Skin epidermis (tissue), 12 donors: Measurements from ENCODE around the gene USF3.
"Not testable (repeated sequence)": the region's sequence is repeated elsewhere in the genome, so short reads cannot be mapped to it uniquely, and the experiment has no call there.

ENCODE experiments used
- H3K27ac ChIP-seq, 21 experiments: fragments of 200-600 bp; sonication (generic) in 11 of 21; one replicate each; pipeline ENCODE4 v1.5.0; 2020; ENCODE audit warnings: mild to moderate bottlenecking in 3 of 21, inconsistent platforms in 2 of 21, moderate library complexity in 2 of 21
- H3K4me3 ChIP-seq, 7 experiments: fragments of 200-600 bp; sonication (generic) in 2 of 7; one replicate each; pipeline ENCODE4 v1.5.0; 2020; ENCODE audit warnings: inconsistent platforms in 2 of 7, mild to moderate bottlenecking in 2 of 7, moderate library complexity in 1 of 7

The USF3 gene

DNA sequence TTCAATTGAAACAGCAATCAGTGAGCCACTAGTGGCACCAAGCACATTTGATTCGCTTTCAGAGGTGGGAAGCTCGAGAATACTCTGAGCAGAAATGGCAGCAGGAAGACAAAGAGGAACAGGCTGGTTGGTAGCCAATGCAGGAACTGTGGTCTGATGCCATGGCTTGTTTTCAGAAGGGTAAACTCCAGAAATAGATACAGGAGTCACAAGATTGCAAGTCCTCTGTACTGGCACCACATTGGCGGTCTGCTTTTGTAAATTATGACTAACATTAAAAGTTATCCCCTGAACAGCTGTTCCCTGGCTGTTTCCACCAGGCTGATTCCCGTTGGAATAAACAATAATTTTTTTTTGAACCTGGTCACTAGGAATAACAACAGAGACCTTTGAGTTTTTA lies 35.5 kb downstream of the USF3 start:
- H3K4me3 ChIP-seq = no peak overlapping the region
- no peak overlapping the region for H3K27ac ChIP-seq

DNA sequence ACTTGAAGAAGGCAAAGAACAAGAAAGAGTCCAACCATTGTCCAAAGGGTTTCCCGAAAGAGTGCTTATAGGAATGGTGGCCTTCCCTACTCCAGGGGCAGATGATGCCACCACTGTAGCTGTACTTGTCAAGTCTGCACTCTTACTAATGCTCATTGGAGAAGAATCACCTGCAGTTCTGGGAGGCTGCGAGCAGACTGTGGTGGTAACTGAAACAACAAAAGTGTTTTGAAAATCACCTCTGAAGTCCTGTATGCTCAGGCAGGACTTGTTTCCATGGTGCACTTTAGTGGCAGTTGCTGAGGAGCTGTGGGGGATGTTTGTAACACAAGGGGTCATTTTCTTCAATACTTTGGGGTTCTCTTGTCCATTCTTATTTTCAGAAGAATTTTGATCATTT lies 36.0 kb downstream of the USF3 start:
- H3K27ac ChIP-seq = no peak overlapping the region

DNA sequence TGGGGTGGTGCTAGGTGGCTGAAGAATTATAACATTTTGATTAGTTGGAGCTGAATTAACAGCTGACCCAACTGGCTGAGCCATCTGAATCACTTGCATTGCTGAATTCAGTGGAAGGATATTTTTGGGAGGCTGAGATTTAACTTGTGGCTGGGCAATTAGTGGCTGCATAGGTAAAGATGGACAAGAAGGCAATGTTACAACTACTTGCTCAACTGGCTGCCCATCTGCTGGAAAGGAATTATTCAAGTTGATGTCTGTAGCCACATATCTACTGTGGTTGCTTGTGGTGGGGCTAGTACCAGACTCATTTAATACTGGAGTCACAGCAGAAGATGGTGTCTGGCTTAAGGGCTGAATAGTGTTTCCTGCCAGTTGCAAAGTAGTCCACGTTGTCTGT lies 36.4 kb downstream of the USF3 start:
- Histone ChIP-seq H3K4me3 (no peak overlapping the region), H3K27ac (no peak overlapping the region)

More for the DNA sequence above, 36.0 kb downstream of the USF3 start:
- no peak overlapping the region for H3K4me3 ChIP-seq

DNA sequence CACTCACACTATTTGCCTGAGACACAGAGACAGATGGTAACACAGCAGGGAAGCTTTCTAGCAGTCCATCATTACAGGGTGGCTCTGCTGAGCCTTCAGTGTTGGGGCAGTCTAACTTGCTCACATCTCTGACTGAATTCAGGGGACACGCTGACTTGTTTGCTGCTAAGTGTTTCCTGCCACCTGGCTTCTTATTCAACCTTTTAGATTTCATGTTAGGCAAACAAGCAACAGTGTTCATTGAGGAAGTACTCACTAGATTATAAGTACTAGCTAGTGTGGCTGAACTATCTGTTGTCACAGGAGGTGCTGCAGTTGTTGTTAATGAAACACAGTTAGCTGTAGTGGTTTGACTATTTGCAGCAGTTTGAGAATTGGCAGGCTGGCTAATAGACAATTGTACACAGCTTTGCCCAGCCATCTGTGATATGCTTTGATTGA lies 37.3 kb downstream of the USF3 start:
- H3K27ac ChIP-seq = no peak overlapping the region
- H3K4me3 ChIP-seq = no peak overlapping the region

DNA sequence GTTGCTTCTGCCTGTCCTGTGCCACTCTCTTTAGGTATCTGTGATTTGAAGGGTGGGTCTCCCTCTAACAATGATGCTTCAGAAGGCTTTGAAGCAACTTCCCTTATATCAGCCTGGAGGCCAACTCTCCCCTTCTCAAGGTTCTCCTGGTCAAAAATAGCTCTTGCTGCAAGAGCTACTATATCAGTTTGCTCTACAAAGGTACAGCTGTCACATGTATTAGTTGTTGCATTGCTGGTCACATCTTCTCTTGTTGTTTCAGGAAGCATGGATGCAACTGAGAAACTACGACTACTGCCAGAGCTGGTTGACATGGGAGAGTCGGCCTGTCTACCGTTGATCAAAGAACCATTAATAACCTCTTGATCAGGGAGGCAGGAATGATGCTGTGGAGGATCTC lies 38.3 kb downstream of the USF3 start:
- no peak overlapping the region for H3K27ac ChIP-seq
- H3K4me3 ChIP-seq = no peak overlapping the region

DNA sequence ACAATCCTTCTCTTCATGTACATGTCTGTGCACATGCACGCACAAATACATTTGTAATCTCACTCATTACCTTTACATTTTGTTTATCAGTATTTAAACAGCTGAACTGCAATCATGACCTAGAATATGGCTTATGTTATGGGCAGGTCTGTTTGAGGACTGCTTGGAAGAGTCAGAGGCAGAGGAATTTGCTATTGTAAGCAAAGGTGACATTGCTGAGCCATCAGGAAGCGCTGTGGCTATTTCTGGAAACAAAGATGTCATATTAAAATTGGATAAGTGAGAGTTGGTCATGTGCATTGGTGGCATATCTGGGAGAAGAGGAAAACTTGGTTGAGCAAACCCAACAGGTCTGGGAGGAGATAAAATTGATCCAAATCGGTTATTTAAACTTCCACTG lies 41.6 kb downstream of the USF3 start:
- Histone ChIP-seq H3K27ac (no peak overlapping the region), H3K4me3 (no peak overlapping the region)

DNA sequence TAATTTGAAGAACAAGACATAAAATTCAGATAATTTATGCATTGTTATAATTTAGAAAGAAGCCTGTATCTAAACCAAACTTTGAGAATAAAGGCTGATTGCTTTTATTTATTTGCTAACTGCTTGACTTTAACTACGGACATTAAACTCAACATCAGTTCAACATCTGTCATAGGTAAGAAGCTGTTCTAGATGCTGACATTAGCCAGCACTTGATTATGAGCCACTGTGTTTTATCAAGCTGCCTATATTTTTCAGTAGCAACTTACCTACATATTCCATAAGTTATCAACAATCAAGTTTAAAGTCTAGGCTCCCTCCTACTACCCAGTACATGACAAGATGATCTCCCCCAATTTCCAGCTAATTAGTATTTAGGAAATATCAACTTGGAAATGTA lies 42.1 kb downstream of the USF3 start:
- H3K27ac ChIP-seq = no peak overlapping the region
- no peak overlapping the region for H3K4me3 ChIP-seq

DNA sequence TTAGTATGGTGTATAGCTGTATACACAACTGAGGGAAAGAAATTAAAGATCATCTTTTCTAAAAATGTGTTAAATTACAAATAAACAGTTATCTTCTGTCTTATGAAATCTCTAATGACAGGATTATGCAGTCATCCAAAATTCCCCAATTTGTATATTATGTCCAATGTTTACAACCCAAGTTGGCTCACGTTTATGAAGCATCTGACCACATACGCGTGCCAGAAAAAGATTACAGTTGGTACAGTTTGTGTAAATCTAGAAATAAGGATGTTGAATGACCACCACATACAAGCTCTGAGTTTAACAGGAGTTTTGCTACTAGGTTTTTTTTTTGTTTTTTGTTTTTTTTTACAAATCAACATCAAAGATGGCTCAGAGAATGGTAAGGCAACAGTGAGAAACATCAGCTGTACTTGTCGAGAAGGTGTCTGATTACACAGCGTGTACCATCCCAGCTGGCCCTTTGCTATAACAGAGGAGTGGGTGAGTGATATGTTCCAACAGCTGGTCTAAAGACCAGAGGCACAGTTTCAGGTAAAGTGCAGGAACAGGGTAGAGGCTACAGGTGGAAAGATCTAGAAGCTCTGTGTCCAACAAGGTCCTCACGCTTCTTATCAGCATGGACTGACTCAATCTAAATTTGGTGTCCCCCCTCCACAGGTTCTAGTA lies 47.1 kb downstream of the USF3 start:
- Histone ChIP-seq H3K27ac (no peak overlapping the region), H3K4me3 (no peak overlapping the region)

DNA sequence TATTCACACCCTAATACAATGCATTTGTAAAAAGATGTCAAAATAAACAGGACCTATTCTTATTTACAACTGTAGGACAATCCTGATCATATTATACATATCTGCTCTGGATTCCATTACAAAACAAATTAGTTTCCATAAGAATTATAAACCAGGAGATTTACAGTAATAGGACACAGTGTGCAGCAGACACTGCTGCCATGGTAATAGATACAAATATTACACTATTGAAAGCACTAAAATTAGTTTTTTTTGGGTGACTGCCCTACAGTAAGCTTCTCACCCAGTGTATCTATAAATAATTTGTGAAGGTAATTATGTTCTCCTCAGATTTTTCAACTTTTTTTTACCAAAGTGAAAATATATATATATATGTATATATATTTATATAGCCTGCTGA lies 47.9 kb downstream of the USF3 start:
- Histone ChIP-seq H3K27ac (no peak overlapping the region), H3K4me3 (no peak overlapping the region)

DNA sequence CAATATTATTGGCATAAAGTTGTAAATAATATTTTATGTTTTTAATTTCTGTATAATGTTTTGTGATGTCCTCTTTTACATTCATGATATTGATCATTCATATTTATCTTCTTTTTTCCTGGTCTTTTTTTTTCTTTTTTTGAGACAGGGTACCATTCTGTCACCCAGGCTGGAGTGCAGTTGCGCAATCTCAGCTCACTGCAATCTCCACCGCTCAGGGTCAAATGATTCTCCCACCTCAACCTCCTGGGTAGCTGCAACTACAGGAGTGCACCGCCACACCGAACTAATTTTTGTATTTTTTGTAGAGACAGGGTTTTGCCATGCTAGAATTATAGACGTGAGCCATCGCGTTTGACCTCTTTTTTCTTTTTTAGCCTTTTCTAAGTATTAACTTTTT lies 52.9 kb downstream of the USF3 start:
- Histone ChIP-seq H3K4me3 (no peak overlapping the region), H3K27ac (no peak overlapping the region)

DNA sequence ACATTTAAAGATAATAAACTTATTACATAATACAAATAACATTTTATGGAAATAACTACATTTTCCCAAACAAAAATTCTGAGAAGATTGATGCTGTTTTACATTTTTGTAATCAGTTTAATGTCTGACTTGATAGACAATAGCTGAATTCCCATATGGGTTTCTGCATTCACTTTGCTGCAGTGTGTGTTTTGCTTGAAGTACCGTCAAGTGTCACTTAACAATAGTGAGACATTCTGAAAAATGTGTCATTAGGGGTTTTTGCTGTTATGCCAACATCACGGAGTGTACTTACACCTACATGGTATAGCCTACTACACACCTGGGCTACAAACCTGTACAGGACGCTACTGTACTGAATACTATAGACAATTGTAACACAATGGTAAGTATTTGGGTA lies 57.5 kb downstream of the USF3 start:
- Histone ChIP-seq H3K4me3 (no peak overlapping the region), H3K27ac (no peak overlapping the region)

DNA sequence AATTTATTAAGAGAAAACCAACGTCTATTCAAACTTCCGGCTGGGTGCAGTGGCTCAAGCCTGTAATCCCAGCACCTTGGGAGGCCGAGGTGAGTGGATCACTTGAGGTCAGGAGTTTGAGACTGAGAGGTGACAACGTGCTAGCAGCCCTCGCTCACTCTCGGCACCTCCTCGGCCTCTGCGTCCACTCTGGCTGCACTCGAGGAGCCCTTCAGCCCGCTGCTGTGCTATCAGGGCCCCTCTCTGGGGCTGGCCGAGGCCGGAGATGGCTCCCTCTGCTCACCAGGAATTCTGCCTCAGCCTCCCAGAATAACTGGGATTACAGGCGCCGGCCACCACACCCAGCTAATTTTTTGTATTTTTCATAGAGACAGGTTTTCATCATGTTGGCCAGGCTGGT lies 58.7 kb downstream of the USF3 start:
- Histone ChIP-seq H3K27ac (no peak overlapping the region), H3K4me3 (no peak overlapping the region)

DNA sequence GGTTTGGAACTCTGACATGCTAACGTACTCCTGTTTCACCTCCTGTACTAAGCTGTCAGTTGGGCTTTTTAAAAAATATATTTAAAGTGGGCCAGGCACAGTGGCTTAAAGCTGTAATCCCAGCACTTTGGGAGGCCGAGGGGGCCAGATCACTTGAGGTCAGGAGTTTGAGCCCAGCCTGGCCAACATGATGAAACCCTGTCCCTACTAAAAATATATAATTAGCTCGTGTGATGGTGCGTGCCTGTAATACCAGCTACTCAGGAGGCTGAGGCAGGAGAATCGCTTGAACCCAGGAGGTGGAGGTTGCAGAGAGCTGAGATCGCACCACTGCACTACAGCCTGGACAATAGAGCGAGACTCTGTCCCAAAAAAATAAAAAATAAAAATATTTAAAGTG lies 60.4 kb downstream of the USF3 start:
- not testable (repeated sequence) for H3K4me3 ChIP-seq, H3K27ac ChIP-seq

DNA sequence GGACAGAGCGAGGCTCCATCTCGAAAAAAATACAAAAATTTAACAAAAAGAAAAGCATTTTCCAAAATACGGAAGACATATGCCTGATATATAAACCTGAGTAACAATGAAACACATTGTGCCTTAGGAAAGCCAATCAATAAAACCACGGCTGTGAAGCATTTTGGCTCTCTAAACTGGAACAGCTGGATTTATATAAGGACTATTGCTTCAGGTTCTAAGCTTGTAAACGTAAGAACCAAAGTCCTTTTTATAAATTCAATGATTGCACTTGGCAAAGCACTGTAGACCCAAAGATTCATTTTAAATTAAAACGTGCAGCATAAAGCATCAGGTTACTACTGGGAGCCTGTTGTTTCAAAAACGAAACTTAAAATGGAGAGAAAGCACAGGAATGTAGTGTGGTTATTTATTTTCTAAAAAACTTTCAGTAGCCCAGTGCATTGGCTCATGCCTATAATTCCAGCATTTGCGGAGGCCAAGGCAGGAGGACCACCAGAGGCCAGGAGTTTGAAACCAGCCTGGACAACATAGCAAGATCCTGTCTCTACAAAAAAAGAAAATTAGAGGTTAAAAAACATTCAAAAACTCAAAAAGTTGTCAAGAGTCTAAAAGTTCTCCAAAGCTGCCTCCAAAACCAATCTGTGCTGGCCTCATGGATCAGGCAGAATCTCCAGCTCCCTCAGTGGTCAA lies 61.5 kb downstream of the USF3 start:
- Histone ChIP-seq H3K27ac (no peak overlapping the region), H3K4me3 (no peak overlapping the region)

DNA sequence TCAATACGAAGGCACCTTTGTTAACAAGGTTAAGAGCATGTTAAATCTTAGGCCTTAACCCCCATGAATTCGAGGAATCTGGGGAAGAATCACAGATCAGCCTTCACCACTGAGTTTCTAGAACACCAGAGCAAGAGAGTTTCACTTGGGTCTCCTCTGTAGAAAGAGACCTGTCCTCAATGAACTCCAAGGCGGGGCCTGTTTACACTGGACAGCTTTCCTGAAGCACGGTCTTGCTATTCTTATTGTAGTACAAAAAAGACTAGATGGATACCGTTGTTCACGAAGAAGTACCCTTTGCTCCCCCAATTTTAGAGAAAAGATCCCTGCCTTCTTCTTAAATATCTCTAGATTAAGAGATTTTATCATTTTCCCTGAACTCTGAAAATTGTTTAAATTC lies 64.9 kb downstream of the USF3 start:
- no peak overlapping the region for H3K27ac ChIP-seq
- H3K4me3 ChIP-seq = no peak overlapping the region

DNA sequence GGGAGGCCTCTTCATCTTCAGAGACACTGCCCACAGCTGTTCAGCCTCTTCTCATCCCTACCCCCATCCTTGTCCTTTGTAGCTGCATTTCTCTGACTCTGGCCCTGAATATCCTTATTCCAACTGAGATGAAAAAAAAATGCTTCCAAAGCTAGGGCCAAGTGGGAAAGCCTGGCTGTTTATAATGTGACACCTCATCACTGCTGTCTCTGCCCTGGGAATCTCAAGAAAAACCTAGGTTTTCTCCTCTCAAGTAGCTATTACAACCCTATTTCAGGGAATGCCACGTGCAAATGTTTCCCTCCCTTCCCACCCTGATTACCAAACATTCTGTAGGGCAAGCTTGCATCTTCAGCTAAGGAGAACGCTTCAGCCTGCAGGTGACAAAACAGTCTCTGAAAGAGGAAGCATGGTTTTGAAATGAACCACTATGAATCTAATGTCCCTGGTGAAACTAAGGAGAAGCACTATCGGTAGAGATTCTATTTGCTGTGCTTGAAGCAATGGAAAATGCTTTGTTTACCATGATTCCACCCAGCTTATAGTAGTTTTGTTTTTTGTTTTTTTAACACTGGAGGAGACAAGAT lies 65.4 kb downstream of the USF3 start:
- Histone ChIP-seq H3K27ac (no peak overlapping the region), H3K4me3 (no peak overlapping the region)

DNA sequence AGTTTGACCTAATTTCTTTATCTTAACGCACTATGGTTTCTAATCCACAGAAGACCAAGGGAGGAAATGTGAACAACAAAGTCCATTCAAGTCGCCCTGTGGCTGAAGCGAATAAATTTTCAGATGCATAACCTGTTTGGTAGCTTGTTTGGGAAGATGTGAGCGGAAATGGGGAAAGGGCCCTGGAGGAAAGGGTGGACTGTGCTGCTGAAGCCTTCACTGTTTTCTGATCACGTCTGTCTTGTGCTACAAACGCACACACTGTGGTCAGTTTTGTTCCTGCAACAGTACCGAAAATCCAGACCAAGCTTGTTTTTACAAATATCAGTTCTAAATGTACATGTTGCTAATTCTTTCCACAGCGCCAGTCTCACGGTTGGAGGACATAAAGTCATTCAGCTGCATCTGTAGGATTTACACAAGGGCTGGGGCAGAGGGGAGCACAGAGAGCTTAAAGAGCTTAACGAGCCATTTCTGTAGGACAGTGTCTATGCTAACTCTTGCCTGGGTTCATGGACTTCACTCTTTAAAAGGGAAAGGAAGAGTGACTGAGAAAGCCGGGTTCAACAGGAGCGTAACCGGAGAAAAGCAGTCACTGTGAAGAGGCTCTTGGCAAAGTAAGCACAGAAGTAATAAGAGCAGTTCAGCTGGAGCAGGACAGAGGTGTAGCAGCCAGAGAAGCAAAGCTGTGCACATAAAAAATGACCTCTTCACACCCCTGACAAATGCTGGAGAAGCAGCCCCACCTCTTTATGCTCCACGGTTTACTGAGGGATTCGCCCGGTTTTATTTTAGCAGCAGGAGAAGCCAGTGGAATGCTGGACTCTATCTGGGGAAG lies 66.6 kb downstream of the USF3 start:
- Histone ChIP-seq H3K27ac (peak overlapping the region in 2 of 21 experiments; percentile 6 to 25), H3K4me3 (no peak overlapping the region)

DNA sequence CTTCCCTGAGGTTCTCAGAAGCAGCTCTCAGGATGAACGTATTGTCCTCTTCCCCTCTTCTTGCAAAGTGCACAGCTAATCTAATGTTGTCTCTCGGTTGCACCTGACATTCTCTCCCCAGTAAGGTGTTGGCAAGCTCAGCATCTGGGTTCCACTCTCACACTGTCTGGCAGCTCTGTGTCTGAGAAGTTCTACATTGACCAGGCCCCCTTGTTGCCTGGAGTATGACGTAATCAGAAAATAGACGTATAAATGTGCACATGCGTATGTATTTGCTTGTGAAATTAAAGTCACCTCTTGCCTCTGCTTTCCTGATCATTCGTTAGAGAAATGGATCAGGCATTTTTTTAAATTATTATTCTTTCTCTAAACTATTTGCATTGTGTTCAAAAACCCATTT lies 67.7 kb downstream of the USF3 start:
- H3K4me3 ChIP-seq = no peak overlapping the region
- no peak overlapping the region for H3K27ac ChIP-seq

DNA sequence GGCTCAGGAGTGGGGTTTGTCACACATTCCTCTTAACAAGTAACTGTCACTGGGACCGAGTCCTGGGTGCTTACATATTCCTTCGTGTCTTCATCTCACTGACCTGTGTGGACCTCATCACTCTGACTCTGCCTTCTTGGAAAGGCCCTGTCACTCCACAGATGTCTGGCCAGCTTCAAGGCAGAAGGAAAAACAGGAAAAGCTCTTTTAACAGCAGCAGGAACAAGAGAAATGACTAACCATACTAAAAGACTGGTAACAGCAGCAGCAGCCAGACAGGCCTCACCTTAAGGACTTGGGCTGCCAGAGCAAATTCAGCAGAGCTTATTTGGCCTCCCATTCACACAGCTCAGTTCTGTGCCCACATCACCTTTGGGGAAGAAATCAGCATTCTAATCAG lies 68.1 kb downstream of the USF3 start:
- Histone ChIP-seq H3K4me3 (no peak overlapping the region), H3K27ac (no peak overlapping the region)

DNA sequence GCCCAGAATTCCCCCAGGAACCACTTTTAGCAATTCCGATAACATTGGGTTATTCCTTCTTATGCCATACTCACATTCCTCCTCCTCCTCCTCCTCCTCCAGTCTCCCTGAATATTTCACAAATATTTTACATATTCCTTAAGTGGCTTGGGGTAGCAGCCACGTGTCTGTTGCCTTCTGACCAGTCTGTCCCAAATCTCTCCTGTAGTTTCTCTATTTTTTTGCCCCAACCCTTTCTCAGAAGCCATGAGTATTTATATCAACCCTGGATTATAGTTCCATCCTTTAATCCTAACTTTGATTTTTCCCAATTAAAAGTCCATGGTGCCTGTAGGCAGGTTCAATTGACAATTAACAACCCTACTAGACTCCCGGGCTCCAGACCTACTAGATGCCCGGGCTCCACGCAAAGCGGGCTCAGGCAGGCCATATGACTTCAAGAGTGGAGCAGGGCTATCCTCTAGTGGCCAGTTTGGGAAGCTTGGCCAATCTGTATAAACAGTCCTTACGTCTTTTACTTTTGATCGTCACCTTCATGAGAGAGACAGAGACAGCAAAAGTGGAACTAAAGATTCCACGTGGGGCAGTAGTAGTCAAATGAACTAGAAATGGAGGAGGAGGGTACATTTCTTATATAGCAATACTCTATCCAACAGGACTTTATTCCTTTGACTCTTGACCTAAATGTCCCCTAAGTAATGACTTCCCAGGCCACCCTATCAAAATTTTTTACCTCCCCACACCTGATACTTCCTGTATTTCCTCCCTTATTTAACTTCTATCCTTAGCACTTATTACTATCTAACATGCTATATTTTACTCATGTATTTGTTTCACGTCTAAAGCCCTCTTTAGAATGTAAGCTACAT lies 69.7 kb downstream of the USF3 start:
- Histone ChIP-seq H3K4me3 (no peak overlapping the region), H3K27ac (peak overlapping the region in 1 of 21 experiments; percentile 10)
